GM19351 (cell line): ENCODE measurements around the gene VAV1.
"Not testable (repeated sequence)": the region's sequence is repeated elsewhere in the genome, so short reads cannot be mapped to it uniquely, and the experiment has no call there.

Source experiments
- ATAC-seq: cut with Tn5 transposase; IDR thresholded peaks from one replicate; pipeline ENCODE4 v1.9.1; 2021; ENCODE audit warnings: mild to moderate bottlenecking, moderate library complexity; ENCODE audit not compliant: unreplicated experiment

Gene VAV1

GRCh38 chr19:6754653-6755463, 17.6 kb upstream of the VAV1 start:
- no peak for ATAC-seq

- no peak for ATAC-seq
Measured at GRCh38 chr19:6760606-6761005, 11.9 kb upstream of the VAV1 start.

GRCh38 chr19:6761053-6761676, 11.3 kb upstream of the VAV1 start:
- no peak for ATAC-seq

GRCh38 chr19:6762253-6762797, 10.2 kb upstream of the VAV1 start:
- ATAC-seq, result not testable (repeated sequence)

GRCh38 chr19:6765738-6766356, 6.7 kb upstream of the VAV1 start:
- ATAC-seq, result no peak

- no peak for ATAC-seq
Measured at GRCh38 chr19:6766357-6767080, 6.0 kb upstream of the VAV1 start.

- peak; percentile 31 for ATAC-seq
Measured at GRCh38 chr19:6767081-6767356, 5.5 kb upstream of the VAV1 start.

- ATAC-seq, result peak; percentile 70
Measured at GRCh38 chr19:6767357-6768235, 4.9 kb upstream of the VAV1 start, which contains the start of gene SH2D3A. Gene SH2D3A (minus strand): TSS chr19:6767435. CDS start chr19:6763748, 3,687 bp downstream.

- no peak for ATAC-seq
Measured at GRCh38 chr19:6768236-6768785, 4.2 kb upstream of the VAV1 start.

GRCh38 chr19:6769006-6769619, 3.4 kb upstream of the VAV1 start:
- no peak for ATAC-seq

- not testable (repeated sequence) for ATAC-seq
Measured at GRCh38 chr19:6771648-6772027, 870 bp upstream of the VAV1 start.

GRCh38 chr19:6772866-6773322, 386 bp downstream of the VAV1 start:
- no peak for ATAC-seq

- ATAC-seq, result no peak
Measured at GRCh38 chr19:6773323-6773931, 919 bp downstream of the VAV1 start.

GRCh38 chr19:6774821-6775707, 2.6 kb downstream of the VAV1 start:
- no peak for ATAC-seq

- not testable (repeated sequence) for ATAC-seq
Measured at GRCh38 chr19:6776045-6776444, 3.5 kb downstream of the VAV1 start.

GRCh38 chr19:6776999-6777398, 4.5 kb downstream of the VAV1 start:
- ATAC-seq, result no peak

GRCh38 chr19:6777434-6777833, 4.9 kb downstream of the VAV1 start:
- no peak for ATAC-seq

- ATAC-seq, result no peak
Measured at GRCh38 chr19:6778386-6778785, 5.9 kb downstream of the VAV1 start.
